Kidney epithelial cell (primary cell): ENCODE results near the gene HOXD12. TPM values are rescaled to one million over a fixed set of nuclear protein-coding genes. Genes with fewer than 3 reads are reported as not detected.

Experiments
- DNase-seq: peaks from one replicate; pipeline ENCODE4 v3.0.0-alpha.2; 2010; ENCODE audit warnings: low read depth
- H3K27me3 ChIP-seq: 2 replicates; pipeline ENCODE4 v1.6.0; 2011; ENCODE audit warnings: low read length; ENCODE audit not compliant: control insufficient read depth, insufficient read depth
- H3K36me3 ChIP-seq: 2 replicates; pipeline ENCODE4 v1.5.1; 2011; ENCODE audit warnings: low read length; ENCODE audit not compliant: control insufficient read depth, insufficient read depth
- H3K4me3 ChIP-seq: 2 replicates; pipeline ENCODE4 v1.5.1; 2011; ENCODE audit warnings: low read depth, mild to moderate bottlenecking, control low read depth, low read length
- CTCF ChIP-seq: IDR thresholded peaks from 2 replicates; pipeline ENCODE4 v1.5.1; 2011; ENCODE audit warnings: mild to moderate bottlenecking, moderate library complexity, low read length, control low read depth, inconsistent platforms; ENCODE audit not compliant: insufficient read depth, poor library complexity, severe bottlenecking
- total RNA-seq: library from RNA; depleted of rRNA; stranded (reverse); fragments of >200 nt; gene quantifications from 2 replicates; pipeline ENCODE4 v1.2.3, GENCODE V29; 2015

HOXD12 gene
- total RNA-seq, 1 donor from 2014 or later, result not detected

GRCh38 chr2:176106581-176107539 is 7.3 kb downstream of the HOXD12 start, which contains the start of gene HOXD11:
Gene HOXD11, plus strand, starts transcription at chr2:176107280. Its CDS starts 76 bp downstream, at chr2:176107356.
- no peak for DNase-seq
- peaks cover 7% of the 10 kb centered on the region for H3K27me3 ChIP-seq
- H3K4me3 ChIP-seq, result peak within 1 kb of the TSS; percentile 63
- no peak for TF ChIP-seq CTCF
- H3K36me3 ChIP-seq, result no peaks in the 10 kb centered on the region

DNA sequence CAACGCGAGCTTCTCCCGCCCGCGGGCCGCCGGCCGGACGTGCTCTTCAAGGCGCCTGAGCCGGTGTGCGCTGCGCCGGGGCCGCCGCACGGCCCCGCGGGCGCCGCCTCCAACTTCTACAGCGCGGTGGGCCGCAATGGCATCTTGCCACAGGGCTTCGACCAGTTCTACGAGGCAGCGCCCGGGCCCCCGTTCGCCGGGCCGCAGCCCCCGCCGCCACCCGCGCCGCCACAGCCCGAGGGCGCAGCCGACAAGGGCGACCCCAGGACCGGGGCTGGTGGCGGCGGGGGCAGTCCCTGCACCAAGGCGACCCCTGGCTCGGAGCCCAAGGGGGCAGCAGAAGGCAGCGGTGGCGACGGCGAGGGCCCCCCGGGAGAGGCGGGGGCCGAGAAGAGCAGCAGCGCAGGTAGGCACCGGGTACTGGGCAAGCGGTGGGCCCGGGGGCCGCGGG is 8.2 kb downstream of the HOXD12 start:
- peak overlapping the region; percentile 63 for H3K4me3 ChIP-seq
- DNase-seq, result no peak

DNA sequence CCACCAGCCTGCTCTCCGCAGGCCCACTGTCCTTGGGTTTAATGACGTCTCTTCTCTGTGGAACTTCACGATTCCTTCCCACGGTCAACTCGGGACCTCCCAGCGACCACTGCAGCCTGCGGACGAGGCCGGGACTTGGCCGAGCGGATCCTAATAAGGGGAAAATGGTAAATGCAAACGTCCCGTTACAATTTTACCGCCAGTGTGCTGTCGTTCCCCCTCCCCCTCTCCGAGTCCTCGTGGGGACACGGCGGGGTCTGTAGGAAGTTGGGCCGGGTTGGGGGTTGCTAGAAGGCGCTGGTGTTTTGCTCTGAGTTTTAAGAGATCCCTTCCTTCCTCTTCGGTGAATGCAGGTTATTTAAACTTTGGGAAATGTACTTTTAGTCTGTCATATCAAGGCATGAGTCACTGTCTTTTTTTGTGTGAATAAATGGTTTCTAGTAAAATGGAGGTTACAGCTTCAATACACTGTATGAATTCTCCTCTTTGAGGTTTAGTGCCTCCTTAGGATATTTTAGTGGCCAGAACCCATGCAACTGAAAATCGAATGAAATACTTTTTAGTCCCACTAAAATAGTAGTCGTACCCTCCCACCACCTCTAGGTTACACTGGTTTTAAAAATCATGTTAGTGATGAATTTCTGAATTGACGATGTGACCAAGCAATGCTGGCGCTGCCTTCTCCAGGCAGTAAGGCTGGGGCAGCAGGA is 9.8 kb downstream of the HOXD12 start:
- no peak for TF ChIP-seq CTCF
- Histone ChIP-seq H3K4me3 (peak overlapping the region; percentile 63), H3K27me3 (peaks cover 5% of the 10 kb centered on the region), H3K36me3 (no peaks in the 10 kb centered on the region)
- no peak for DNase-seq

More for the DNA sequence above, 8.2 kb downstream of the HOXD12 start:
- H3K27me3 ChIP-seq, result peaks cover 5% of the 10 kb centered on the region
- no peak for TF ChIP-seq CTCF
- H3K36me3 ChIP-seq, result no peaks in the 10 kb centered on the region

- Histone ChIP-seq H3K4me3 (peak overlapping the region; percentile 63), H3K36me3 (no peaks in the 10 kb centered on the region), H3K27me3 (peaks cover 3% of the 10 kb centered on the region)
- no peak for DNase-seq
- no peak for TF ChIP-seq CTCF
Observed at GRCh38 chr2:176109946-176110345, 10.4 kb downstream of the HOXD12 start.

DNA sequence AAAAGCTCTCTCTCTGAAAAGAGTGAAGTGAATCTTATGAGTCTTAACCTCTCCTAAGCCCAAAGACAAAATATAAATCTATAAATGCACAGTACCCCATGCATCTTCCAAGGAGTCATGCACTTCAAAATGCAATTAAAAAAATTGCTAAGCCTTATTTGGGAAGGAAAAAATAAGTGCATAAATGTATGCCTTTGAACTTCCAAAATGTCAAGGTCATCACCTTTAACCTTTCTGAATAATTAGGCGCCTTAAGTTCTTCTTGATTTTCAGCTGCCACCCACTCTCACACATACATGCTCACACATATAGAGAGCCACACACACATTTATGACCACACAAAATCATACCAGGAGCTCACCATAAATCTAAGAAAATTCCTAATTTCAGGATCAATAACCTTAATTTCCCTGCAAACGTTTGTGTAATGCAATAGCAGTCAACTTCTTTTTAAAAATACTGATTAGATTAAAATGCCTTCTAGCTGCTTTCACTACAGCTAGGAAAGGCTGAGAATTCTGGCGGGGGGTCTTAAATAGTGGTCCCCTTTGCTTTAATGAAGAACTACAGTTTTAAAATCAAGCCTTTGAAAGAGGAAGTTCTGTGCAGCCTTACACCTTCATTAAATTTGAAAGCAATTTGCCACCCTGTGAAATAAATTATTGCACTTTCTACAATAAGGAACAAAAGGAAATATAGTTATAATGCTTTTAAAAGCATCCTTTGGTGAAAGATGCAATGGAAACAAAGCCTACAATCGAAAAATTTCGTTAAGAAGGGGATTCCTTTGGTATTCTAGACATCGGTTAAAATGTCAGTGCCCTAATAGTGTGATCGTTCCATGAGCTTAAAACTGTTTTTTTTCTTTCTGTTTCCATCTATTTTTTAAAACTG is 11.1 kb downstream of the HOXD12 start:
- no peak for TF ChIP-seq CTCF
- DNase-seq, result no peak
- Histone ChIP-seq H3K4me3 (peak overlapping the region; percentile 63), H3K36me3 (no peaks in the 10 kb centered on the region), H3K27me3 (peaks cover 3% of the 10 kb centered on the region)
